Large intestine (tissue), 3 donors: Measurements from ENCODE around the gene PRKAG1. TPM values are rescaled to one million over a fixed set of nuclear protein-coding genes. Genes with fewer than 3 reads are reported as not detected.

Experiments used
- DNase-seq, 2 donors: peaks; one replicate each; pipeline versions ENCODE4 v3.0.0 to v3.0.0-alpha.2; 2013
- H3K27ac ChIP-seq: one replicate; pipeline ENCODE4 v1.5.1; 2013; ENCODE audit warnings: low read length
- H3K27me3 ChIP-seq: 2 replicates; pipeline ENCODE4 v1.6.1; 2013; ENCODE audit warnings: low read length; ENCODE audit not compliant: control insufficient read depth, insufficient read depth
- H3K36me3 ChIP-seq: 2 replicates; pipeline ENCODE4 v1.6.1; 2013; ENCODE audit warnings: low read length; ENCODE audit not compliant: control insufficient read depth, insufficient read depth
- H3K4me1 ChIP-seq: one replicate; pipeline ENCODE4 v1.6.1; 2013; ENCODE audit warnings: low read length; ENCODE audit not compliant: control insufficient read depth, insufficient read depth
- H3K4me3 ChIP-seq: one replicate; pipeline ENCODE4 v1.5.1; 2013; ENCODE audit warnings: low read length
- H3K9me3 ChIP-seq: one replicate; pipeline ENCODE4 v1.6.1; 2013; ENCODE audit warnings: mild to moderate bottlenecking, low read depth, low read length, moderate library complexity; ENCODE audit not compliant: control insufficient read depth
- WGBS: methylation state at CpG from one replicate; pipeline ENCODE4 v1.1.5; 2013; ENCODE audit warnings: low lambda C conversion rate; ENCODE audit not compliant: insufficient coverage; 5-methylcytosine and 5-hydroxymethylcytosine counted together
- polyA plus RNA-seq: library from polyadenylated mRNA; unstranded; fragments of 120-200 nt; gene quantifications from one replicate; pipeline ENCODE4 v1.2.1, GENCODE V29; 2013

PRKAG1 gene
- polyA plus RNA-seq, 1 donor = 66.8 TPM

- Histone ChIP-seq H3K4me1 (peaks cover 21% of the 10 kb centered on the region), H3K4me3 (no peak overlapping the region), H3K27me3 (peaks cover 48% of the 10 kb centered on the region), H3K9me3 (peaks cover 4% of the 10 kb centered on the region), H3K36me3 (no peaks in the 10 kb centered on the region), H3K27ac (no peak overlapping the region)
- DNase-seq = no peak
- WGBS = no CpG with 5 or more reads among the region's 20 CpGs
Observed at GRCh38 chr12:48966177-48966895, 52.2 kb downstream of the PRKAG1 start.

GRCh38 chr12:48965298-48965838 is 53.2 kb downstream of the PRKAG1 start:
- H3K36me3 ChIP-seq = no peaks in the 10 kb centered on the region
- H3K4me1 ChIP-seq = peaks cover 12% of the 10 kb centered on the region
- peaks cover 38% of the 10 kb centered on the region for H3K27me3 ChIP-seq
- peaks cover 3% of the 10 kb centered on the region for H3K9me3 ChIP-seq
- no peak for DNase-seq
- no peak overlapping the region for H3K27ac ChIP-seq
- no peak overlapping the region for H3K4me3 ChIP-seq

GRCh38 chr12:48961801-48962200 is 56.8 kb downstream of the PRKAG1 start:
- peaks cover 12% of the 10 kb centered on the region for H3K27me3 ChIP-seq
- H3K36me3 ChIP-seq = no peaks in the 10 kb centered on the region
- no peaks in the 10 kb centered on the region for H3K4me1 ChIP-seq
- H3K4me3 ChIP-seq = no peak overlapping the region
- H3K9me3 ChIP-seq = no peaks in the 10 kb centered on the region
- H3K27ac ChIP-seq = no peak overlapping the region
- DNase-seq = no peak

- Histone ChIP-seq H3K27me3 (peaks cover 11% of the 10 kb centered on the region), H3K9me3 (no peaks in the 10 kb centered on the region), H3K4me1 (no peaks in the 10 kb centered on the region), H3K27ac (no peak overlapping the region), H3K4me3 (no peak overlapping the region), H3K36me3 (no peaks in the 10 kb centered on the region)
- DNase-seq = no peak
- WGBS = no CpG with 5 or more reads among the region's 4 CpGs
Observed at GRCh38 chr12:48961331-48961730, 57.2 kb downstream of the PRKAG1 start.

- peaks cover 6% of the 10 kb centered on the region for H3K27me3 ChIP-seq
- H3K4me3 ChIP-seq = no peak overlapping the region
- H3K36me3 ChIP-seq = no peaks in the 10 kb centered on the region
- H3K9me3 ChIP-seq = no peaks in the 10 kb centered on the region
- WGBS = no CpG with 5 or more reads among the region's 3 CpGs
- no peak for DNase-seq
- no peak overlapping the region for H3K27ac ChIP-seq
- H3K4me1 ChIP-seq = peaks cover 2% of the 10 kb centered on the region
Observed at GRCh38 chr12:48960834-48961233, 57.7 kb downstream of the PRKAG1 start.

GRCh38 chr12:48958049-48958388 is 60.6 kb downstream of the PRKAG1 start:
- H3K9me3 ChIP-seq = no peaks in the 10 kb centered on the region
- WGBS = 13% methylated on average over 1 of the region's 3 CpGs
- DNase-seq = no peak
- H3K36me3 ChIP-seq = peaks cover 6% of the 10 kb centered on the region
- H3K4me1 ChIP-seq = peaks cover 6% of the 10 kb centered on the region
- peak overlapping the region; percentile 99 for H3K4me3 ChIP-seq
- no peaks in the 10 kb centered on the region for H3K27me3 ChIP-seq
- peak overlapping the region; percentile 34 for H3K27ac ChIP-seq

- no CpG with 5 or more reads among the region's 58 CpGs for WGBS
Observed at GRCh38 chr12:48957141-48958048, 61.2 kb downstream of the PRKAG1 start, which contains the start of gene ARF3. TSS of gene ARF3 (minus strand) at chr12:48957487. CDS start at chr12:48941095, 16,392 bp downstream.

GRCh38 chr12:48956279-48957140 is 62.1 kb downstream of the PRKAG1 start:
- no peaks in the 10 kb centered on the region for H3K9me3 ChIP-seq
- DNase-seq = peak; percentile 87 to 88
- H3K36me3 ChIP-seq = peaks cover 17% of the 10 kb centered on the region
- WGBS = no CpG with 5 or more reads among the region's 29 CpGs
- H3K4me3 ChIP-seq = peak overlapping the region; percentile 99
- H3K27me3 ChIP-seq = no peaks in the 10 kb centered on the region
- H3K4me1 ChIP-seq = peaks cover 6% of the 10 kb centered on the region
- peak overlapping the region; percentile 93 for H3K27ac ChIP-seq

More at GRCh38 chr12:48957141-48958048, 61.2 kb downstream of the PRKAG1 start, which contains the start of gene ARF3:
- Histone ChIP-seq H3K4me3 (peak within 1 kb of the TSS; percentile 99), H3K27ac (peak within 1 kb of the TSS; percentile 93), H3K9me3 (no peaks in the 10 kb centered on the region), H3K4me1 (peaks cover 6% of the 10 kb centered on the region), H3K27me3 (no peaks in the 10 kb centered on the region), H3K36me3 (peaks cover 12% of the 10 kb centered on the region)
- peak; percentile 95 for DNase-seq

GRCh38 chr12:48954841-48955501 is 63.6 kb downstream of the PRKAG1 start:
- DNase-seq = no peak
- Histone ChIP-seq H3K27me3 (no peaks in the 10 kb centered on the region), H3K36me3 (peaks cover 18% of the 10 kb centered on the region), H3K4me1 (peaks cover 6% of the 10 kb centered on the region), H3K4me3 (no peak overlapping the region), H3K27ac (no peak overlapping the region), H3K9me3 (no peaks in the 10 kb centered on the region)
- WGBS = no CpG with 5 or more reads among the region's 3 CpGs
